ENCODE results near the gene RHBDD3. TPM values are rescaled to one million over a fixed set of nuclear protein-coding genes. Genes with fewer than 3 reads are reported as not detected.

RHBDD3 gene
- total and polyA plus RNA-seq, 9 of the 15 experiments (the other 6 are each of a cell fraction or from before 2014, with no cell fraction given) = 0.32 to 35.6 (median 14.0) TPM

- peak overlapping the region in 1 of 2 experiments; percentile 95; a peak in 2 of 4 replicates for H3K9ac ChIP-seq (ENCODE audit: insufficient read depth in 1 of 2, low read depth in 2 of 2, low read length in 2 of 2)
- no peaks in the 10 kb centered on the region for H4K20me1 ChIP-seq (replicated peaks; ENCODE audit: control insufficient read depth, insufficient read depth, low read length)
- no TSS peak for BruUV-seq (replicated peaks)
- WGBS (ENCODE audit: insufficient coverage, low coverage, missing lambda C conversion rate) = 61% methylated on average over 12 of the region's 50 CpGs
- peak overlapping the region; percentile 81 for H3K4me2 ChIP-seq (ENCODE audit: insufficient read depth, low read length)
- peaks cover 16 to 90% of the 10 kb centered on the region in 2 experiments for H3K4me1 ChIP-seq (replicated peaks in 1 of 2; ENCODE audit: control insufficient read depth in 2 of 2, insufficient read depth in 2 of 2, low read length in 2 of 2)
- in situ Hi-C loops (cut with MboI) = no loop called here
- no peaks in the 10 kb centered on the region for H3K9me1 ChIP-seq (ENCODE audit: control insufficient read depth, insufficient read depth, low read length)
- TF ChIP-seq BRD4 (IDR thresholded peaks at IDR 0.05) (no peak), ZEB2 (IDR thresholded peaks at IDR 0.05) (no peak), SP2 (IDR thresholded peaks at IDR 0.05; ENCODE audit: extremely low read depth, low read depth, low read length, poor library complexity, severe bottlenecking) (no peak), HNRNPL (IDR thresholded peaks at IDR 0.05; ENCODE audit: low read depth, low read length) (peak; percentile 94; the same call in 1 of the 2 replicates), CBX8 (IDR thresholded peaks at IDR 0.05; ENCODE audit: borderline replicate concordance, extremely low read depth, low read depth, low read length, poor library complexity, severe bottlenecking) (no peak), SRSF1 (IDR thresholded peaks at IDR 0.05; ENCODE audit: low read depth, low read length) (no peak), ZFX (CRISPR knock-in tag; IDR thresholded peaks at IDR 0.05) (0 out of 2 replicates have a peak, but pooled peaks have one; percentile 3), EGR1 (conservative IDR thresholded peaks at IDR 0.05) (peak; percentile 60), RBFOX2 (IDR thresholded peaks at IDR 0.05; ENCODE audit: low read depth, low read length) (peak; percentile 10; the same call in 1 of the 2 replicates)
- no peaks in the 10 kb centered on the region for H3K27me3 ChIP-seq (ENCODE audit: control insufficient read depth in 2 of 2, insufficient read depth in 2 of 2, low read length in 2 of 2)
- H3K36me3 ChIP-seq (ENCODE audit: control insufficient read depth, insufficient read depth, low read length) = peaks cover 9% of the 10 kb centered on the region; the same call in 1 of the 3 replicates
- ChIA-PET CTCF (ENCODE audit: low intra/inter-chr PET ratio) (no interaction called here), POLR2A (interaction anchor here (0.7 kb wide), 1 partner anchor 29 kb away, joined by 3 read pairs; no protein-coding TSS in a partner anchor)
- no peak overlapping the region for H2AFZ ChIP-seq (ENCODE audit: low read depth, low read length)
- no peak for ATAC-seq
- no peaks in the 10 kb centered on the region for H3K9me3 ChIP-seq (replicated peaks; ENCODE audit: control insufficient read depth, insufficient read depth, low read depth, low read length)
- no peak overlapping the region; the same call in 2 of the 3 replicates for H3K27ac ChIP-seq (ENCODE audit: extremely low read depth, low read depth, low read length)
- no peak for FAIRE-seq
- intact Hi-C loops (cut with micrococcal nuclease) = no loop called here
- no peak overlapping the region; the same call in 1 of the 2 replicates for H3K4me3 ChIP-seq
- peaks cover 18% of the 10 kb centered on the region for H3K79me2 ChIP-seq (ENCODE audit: control insufficient read depth, insufficient read depth, low read length)
- no peak for DNase-seq (ENCODE audit: extremely low read depth in 1 of 4, low spot score in 3 of 4)
Measured at GRCh38 chr22:29308148-29308790, 40.5 kb upstream of the RHBDD3 start.

Data from K562 (cell line).